Thoracic aorta (tissue), 2 donors: ENCODE results near the gene KCTD1. TPM values are rescaled to one million over a fixed set of nuclear protein-coding genes. Genes with fewer than 3 reads are reported as not detected.

Source experiments
- ATAC-seq: fragments of 150-250 bp; one replicate; pipeline ENCODE4 v1.8.0; 2017; ENCODE audit warnings: low read depth; ENCODE audit not compliant: insufficient number of reproducible peaks, low FRiP score
- DNase-seq: peaks from one replicate; pipeline ENCODE4 v3.0.0-alpha.2; 2020; ENCODE audit warnings: low spot score
- H3K27ac ChIP-seq, 2 donors: fragments of 200-600 bp; sonication (generic); 1 replicate in 1 of 2; 2 replicates in 1 of 2; pipeline ENCODE4 v1.5.1; 2016; ENCODE audit warnings: mild to moderate bottlenecking in 2 of 2, moderate library complexity in 2 of 2
- H3K27me3 ChIP-seq: fragments of 200-600 bp; sonication (generic); replicated peaks from 2 replicates; pipeline ENCODE4 v1.6.0; 2016; ENCODE audit warnings: mild to moderate bottlenecking; ENCODE audit not compliant: insufficient read depth
- H3K36me3 ChIP-seq: fragments of 200-600 bp; sonication (generic); one replicate; pipeline ENCODE4 v1.5.1; 2016
- H3K4me1 ChIP-seq, 2 donors: fragments of 200-600 bp; sonication (generic); 1 replicate in 1 of 2; 2 replicates in 1 of 2; pipeline versions ENCODE4 v1.5.1 to v1.6.0; 2016; ENCODE audit warnings: low read depth in 2 of 2, mild to moderate bottlenecking in 1 of 2; ENCODE audit not compliant: control insufficient read depth in 1 of 2
- H3K4me3 ChIP-seq: fragments of 200-600 bp; sonication (generic); 2 replicates; pipeline ENCODE4 v1.5.1; 2016; ENCODE audit warnings: mild to moderate bottlenecking
- H3K9me3 ChIP-seq: fragments of 200-600 bp; sonication (generic); 2 replicates; pipeline ENCODE4 v1.5.1; 2016
- CTCF ChIP-seq: fragments of 200-600 bp; sonication (generic); IDR thresholded peaks from one replicate; pipeline ENCODE4 v1.5.1; 2019; ENCODE audit warnings: antibody characterized with exemption
- total RNA-seq, 2 donors: library from RNA; depleted of rRNA; stranded (reverse); fragments of >200 nt; gene quantifications; one replicate each; pipeline versions ENCODE4 v1.1.0 to v1.2.3, GENCODE V29; 2016

The KCTD1 gene
- total RNA-seq, 2 donors from 2014 or later = 13.4 to 14.7 TPM

GRCh38 chr18:26415631-26416030 is 132.7 kb downstream of the KCTD1 start:
- Histone ChIP-seq H3K9me3 (no peaks in the 10 kb centered on the region), H3K4me1 (no peaks in the 10 kb centered on the region), H3K4me3 (no peak overlapping the region), H3K36me3 (no peaks in the 10 kb centered on the region), H3K27ac (no peak overlapping the region), H3K27me3 (no peaks in the 10 kb centered on the region)
- no peak for TF ChIP-seq CTCF
- no peak for ATAC-seq
- DNase-seq = no peak

DNA sequence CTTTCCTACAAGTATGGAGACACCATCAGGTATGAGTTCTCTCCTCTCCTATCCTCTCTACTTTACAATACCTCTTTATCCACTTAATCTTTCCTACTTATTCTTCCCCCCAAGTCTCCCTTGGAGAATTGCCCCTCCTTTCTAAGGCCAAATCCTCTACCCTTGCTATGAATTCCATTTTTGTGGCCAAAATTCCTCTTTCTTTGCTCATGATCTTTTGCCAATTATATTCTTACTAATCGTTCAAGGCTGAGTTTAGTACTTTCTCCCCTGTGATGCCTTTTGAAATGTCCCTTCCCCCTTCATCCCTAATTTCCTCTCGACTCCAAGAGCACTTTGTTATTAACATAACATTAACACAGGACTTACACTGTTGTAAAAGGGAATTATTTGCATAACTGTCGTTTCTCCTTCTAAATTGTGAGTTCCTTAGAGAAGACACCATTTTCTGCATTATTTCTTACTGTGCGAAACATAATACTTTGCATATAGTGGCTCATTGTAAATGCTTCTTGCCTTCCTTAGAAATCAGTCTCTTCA is 133.4 kb downstream of the KCTD1 start:
- ATAC-seq (no peak), DNase-seq (no peak)
- TF ChIP-seq CTCF = no peak
- H3K27ac ChIP-seq = no peak overlapping the region
- H3K4me1 ChIP-seq = no peaks in the 10 kb centered on the region
- H3K9me3 ChIP-seq = no peaks in the 10 kb centered on the region
- H3K36me3 ChIP-seq = no peaks in the 10 kb centered on the region
- H3K4me3 ChIP-seq = no peak overlapping the region
- no peaks in the 10 kb centered on the region for H3K27me3 ChIP-seq

DNA sequence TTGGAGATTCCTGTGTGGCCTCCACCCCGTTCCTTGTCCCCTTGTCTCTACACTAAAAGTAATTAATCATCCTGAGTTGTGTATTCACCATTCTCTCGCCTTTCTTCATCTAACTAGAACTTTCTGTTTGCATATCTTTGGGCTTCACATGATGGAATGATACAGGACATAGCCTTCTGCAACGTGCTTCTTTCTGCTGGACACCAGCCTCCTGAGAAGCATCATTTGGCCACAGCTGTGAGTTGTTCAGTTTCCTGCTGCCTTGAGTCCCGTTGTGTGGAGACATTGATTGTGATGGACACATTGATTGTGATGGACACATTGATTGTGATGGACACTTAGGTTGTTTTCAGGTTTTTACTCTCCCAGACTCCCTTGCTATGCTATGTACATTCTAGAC is 139.3 kb downstream of the KCTD1 start:
- H3K4me1 ChIP-seq = no peaks in the 10 kb centered on the region
- no peak for DNase-seq
- no peaks in the 10 kb centered on the region for H3K9me3 ChIP-seq
- H3K4me3 ChIP-seq = no peak overlapping the region
- ATAC-seq = no peak
- TF ChIP-seq CTCF = no peak
- H3K36me3 ChIP-seq = no peaks in the 10 kb centered on the region
- H3K27ac ChIP-seq = no peak overlapping the region
- no peaks in the 10 kb centered on the region for H3K27me3 ChIP-seq

GRCh38 chr18:26407736-26408601 is 140.4 kb downstream of the KCTD1 start:
- Histone ChIP-seq H3K4me3 (no peak overlapping the region), H3K27me3 (no peaks in the 10 kb centered on the region), H3K9me3 (no peaks in the 10 kb centered on the region), H3K36me3 (no peaks in the 10 kb centered on the region), H3K27ac (no peak overlapping the region), H3K4me1 (no peaks in the 10 kb centered on the region)
- no peak for ATAC-seq
- no peak for TF ChIP-seq CTCF
- no peak for DNase-seq

DNA sequence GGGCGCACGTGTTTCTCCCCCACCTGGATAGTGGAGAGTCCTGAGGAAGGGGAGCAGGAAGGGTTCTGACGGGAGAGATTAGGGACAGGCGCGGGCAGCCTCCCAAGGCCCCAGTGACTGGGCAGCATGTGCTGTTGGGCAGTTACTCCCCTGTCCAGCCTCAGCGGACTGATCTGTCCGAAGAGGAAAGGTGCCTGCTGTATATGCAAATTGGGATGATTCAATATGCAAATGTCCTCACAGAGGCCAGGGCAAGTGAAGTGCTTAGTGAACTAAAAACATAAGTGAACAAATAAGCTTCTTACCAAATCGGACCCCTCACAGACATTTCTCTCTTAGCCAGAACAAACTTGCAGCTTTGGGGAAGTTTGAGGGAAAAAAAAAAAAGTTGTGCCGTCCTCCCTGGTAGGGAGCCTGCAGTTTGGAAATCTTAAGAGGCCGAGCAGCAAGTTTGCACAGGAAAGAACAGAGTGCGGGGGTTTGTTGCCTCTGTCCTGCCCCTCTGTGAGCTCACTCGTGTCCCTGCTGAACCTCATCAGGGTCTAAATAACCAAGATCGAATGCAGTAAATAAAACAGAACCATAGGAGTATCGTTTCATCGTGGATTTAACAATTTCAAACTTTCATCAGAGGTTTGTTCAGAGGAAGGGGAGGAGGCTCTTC is 141.4 kb downstream of the KCTD1 start:
- H3K4me1 ChIP-seq = no peaks in the 10 kb centered on the region
- no peak for ATAC-seq
- no peak overlapping the region for H3K4me3 ChIP-seq
- H3K27ac ChIP-seq = no peak overlapping the region
- H3K9me3 ChIP-seq = no peaks in the 10 kb centered on the region
- H3K27me3 ChIP-seq = no peaks in the 10 kb centered on the region
- H3K36me3 ChIP-seq = no peaks in the 10 kb centered on the region
- no peak for TF ChIP-seq CTCF
- DNase-seq = no peak
